Measurements from ENCODE around the gene PHF8.

Gene PHF8

GRCh38 chrX:54044126-54044876 lies at the start of gene PHF8:
TSS of gene PHF8 (minus strand) at chrX:54044473. CDS start at chrX:54042728, 1,745 bp downstream.
- peaks cover 2 to 7% of the 10 kb centered on the region in 2 donors for H3K36me3 Mint-ChIP-seq
- DNase-seq (peak; percentile 93), ATAC-seq (replicated peaks) (peak; percentile 88 to 89)
- no peaks in the 10 kb centered on the region for H3K9me3 Mint-ChIP-seq
- peak within 1 kb of the TSS; percentile 98 for H3K27ac Mint-ChIP-seq
- peak within 1 kb of the TSS; percentile 93 to 96 for H3K4me3 Mint-ChIP-seq
- peaks cover 5 to 21% of the 10 kb centered on the region in 2 donors for H3K4me1 Mint-ChIP-seq
- H3K27me3 Mint-ChIP-seq = no peaks in the 10 kb centered on the region

- no peak for ATAC-seq (replicated peaks)
- no peaks in the 10 kb centered on the region for H3K4me1 Mint-ChIP-seq
- H3K27me3 Mint-ChIP-seq = no peaks in the 10 kb centered on the region
- no peak overlapping the region for H3K4me3 Mint-ChIP-seq
- no peak for DNase-seq
- no peaks in the 10 kb centered on the region for H3K9me3 Mint-ChIP-seq
- H3K36me3 Mint-ChIP-seq = peaks cover 3 to 5% of the 10 kb centered on the region in 2 donors
- no peak overlapping the region for H3K27ac Mint-ChIP-seq
Observed at GRCh38 chrX:54093571-54093970, 49.3 kb upstream of the PHF8 start.

DNA sequence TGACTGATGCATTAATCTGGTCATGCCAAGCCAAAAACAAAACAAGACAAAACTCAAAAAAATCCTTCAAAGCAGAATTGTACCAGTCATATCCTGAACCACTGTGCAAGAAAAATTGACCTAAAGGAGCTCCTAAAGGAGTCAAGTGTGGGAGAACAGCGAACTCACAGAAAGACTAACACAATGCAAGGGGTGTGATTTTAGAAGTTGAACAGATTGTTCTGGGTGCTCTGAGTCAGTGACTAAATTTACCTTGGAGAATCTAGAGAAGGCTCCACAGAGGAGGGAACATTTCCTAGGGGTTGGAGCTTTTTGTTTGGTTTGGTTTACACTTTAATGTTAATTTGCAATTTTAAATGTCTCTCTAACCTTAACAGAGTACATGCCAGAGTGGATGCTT lies 48.9 kb upstream of the PHF8 start:
- Mint-ChIP-seq H3K4me1 (no peaks in the 10 kb centered on the region), H3K9me3 (no peaks in the 10 kb centered on the region), H3K27me3 (no peaks in the 10 kb centered on the region), H3K27ac (no peak overlapping the region), H3K36me3 (peaks cover 3 to 5% of the 10 kb centered on the region in 2 donors), H3K4me3 (no peak overlapping the region)
- DNase-seq (no peak), ATAC-seq (replicated peaks) (no peak)

GRCh38 chrX:54090880-54091279 lies 46.6 kb upstream of the PHF8 start:
- Mint-ChIP-seq H3K27me3 (no peaks in the 10 kb centered on the region), H3K4me3 (no peak overlapping the region), H3K36me3 (peaks cover 9% of the 10 kb centered on the region in 2 donors), H3K9me3 (no peaks in the 10 kb centered on the region), H3K4me1 (no peaks in the 10 kb centered on the region), H3K27ac (no peak overlapping the region)
- no peak for DNase-seq
- ATAC-seq (replicated peaks) = no peak

DNA sequence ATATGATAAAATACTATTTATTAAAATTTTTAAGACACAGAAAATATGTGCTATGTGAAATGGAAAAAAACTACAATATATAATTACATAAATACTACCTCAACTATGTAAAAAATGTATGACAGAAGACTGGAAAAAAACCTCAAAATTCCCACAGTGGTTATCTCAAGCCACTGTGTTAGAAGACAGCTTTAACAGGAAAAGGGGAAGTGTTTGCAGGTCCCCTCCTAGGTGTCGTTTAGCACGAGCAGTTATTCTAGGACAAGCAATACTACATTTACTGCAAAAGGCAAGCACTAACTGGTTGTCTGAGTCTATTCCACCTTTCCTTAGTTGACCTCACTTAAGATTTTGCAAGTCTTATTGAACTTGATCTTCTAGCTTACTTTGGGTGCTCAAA lies 44.9 kb upstream of the PHF8 start:
- Mint-ChIP-seq H3K36me3 (peaks cover 9 to 19% of the 10 kb centered on the region in 2 donors), H3K4me3 (no peak overlapping the region), H3K4me1 (no peaks in the 10 kb centered on the region), H3K27me3 (no peaks in the 10 kb centered on the region), H3K27ac (no peak overlapping the region), H3K9me3 (no peaks in the 10 kb centered on the region)
- DNase-seq (no peak), ATAC-seq (replicated peaks) (no peak)

DNA sequence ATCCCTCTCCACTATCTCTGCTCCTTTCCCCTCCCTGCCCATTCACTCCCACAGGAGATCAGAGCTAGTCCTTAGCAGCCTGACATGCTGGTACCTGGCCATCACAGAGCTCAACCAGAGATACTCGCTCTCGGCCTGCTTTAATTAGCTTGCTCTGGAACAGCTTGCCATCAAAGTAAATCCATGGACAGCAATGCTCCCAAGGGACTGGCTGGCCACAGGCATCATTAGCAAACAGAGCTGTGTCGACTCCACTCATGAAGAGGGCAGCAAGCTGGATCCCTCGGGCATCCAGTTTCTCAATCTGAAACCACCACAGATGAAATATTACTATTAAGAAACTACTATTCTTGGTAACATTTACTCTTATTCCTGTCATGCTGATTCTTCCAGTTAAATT lies 43.4 kb upstream of the PHF8 start:
- ATAC-seq (replicated peaks) = no peak
- no peaks in the 10 kb centered on the region for H3K27me3 Mint-ChIP-seq
- peaks cover 9 to 19% of the 10 kb centered on the region in 2 donors for H3K36me3 Mint-ChIP-seq
- no peaks in the 10 kb centered on the region for H3K9me3 Mint-ChIP-seq
- no peak overlapping the region for H3K27ac Mint-ChIP-seq
- no peaks in the 10 kb centered on the region for H3K4me1 Mint-ChIP-seq
- no peak overlapping the region for H3K4me3 Mint-ChIP-seq
- no peak for DNase-seq

GRCh38 chrX:54085666-54086065 lies 41.4 kb upstream of the PHF8 start:
- ATAC-seq (replicated peaks) = no peak
- no peak for DNase-seq
- no peaks in the 10 kb centered on the region for H3K4me1 Mint-ChIP-seq
- no peaks in the 10 kb centered on the region for H3K9me3 Mint-ChIP-seq
- H3K27ac Mint-ChIP-seq = no peak overlapping the region
- H3K4me3 Mint-ChIP-seq = no peak overlapping the region
- peaks cover 6 to 19% of the 10 kb centered on the region in 2 donors for H3K36me3 Mint-ChIP-seq
- H3K27me3 Mint-ChIP-seq = no peaks in the 10 kb centered on the region

DNA sequence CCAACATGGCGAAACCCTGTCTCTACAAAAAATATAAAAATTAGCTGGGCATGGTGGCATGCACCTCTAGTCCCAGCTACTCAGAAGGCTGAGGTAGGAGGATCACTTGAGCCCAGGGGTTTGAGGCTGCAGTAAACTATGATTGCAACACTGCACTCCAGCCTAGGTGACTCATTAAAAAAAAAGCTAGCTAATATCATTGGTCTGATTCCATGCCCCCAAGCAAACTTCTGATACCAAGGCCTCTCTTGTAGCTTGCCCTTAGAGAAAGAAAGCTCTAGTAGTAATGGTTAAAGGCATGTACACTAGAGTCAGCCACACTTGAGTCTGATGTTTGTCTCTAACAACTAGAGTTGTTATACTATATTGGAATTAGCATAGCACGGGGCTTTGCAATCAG lies 32.6 kb upstream of the PHF8 start:
- Mint-ChIP-seq H3K4me3 (no peak overlapping the region), H3K4me1 (no peaks in the 10 kb centered on the region), H3K9me3 (no peaks in the 10 kb centered on the region), H3K27me3 (no peaks in the 10 kb centered on the region), H3K27ac (no peak overlapping the region), H3K36me3 (peaks cover 7% of the 10 kb centered on the region in 2 donors)
- ATAC-seq (replicated peaks) (no peak), DNase-seq (no peak)

DNA sequence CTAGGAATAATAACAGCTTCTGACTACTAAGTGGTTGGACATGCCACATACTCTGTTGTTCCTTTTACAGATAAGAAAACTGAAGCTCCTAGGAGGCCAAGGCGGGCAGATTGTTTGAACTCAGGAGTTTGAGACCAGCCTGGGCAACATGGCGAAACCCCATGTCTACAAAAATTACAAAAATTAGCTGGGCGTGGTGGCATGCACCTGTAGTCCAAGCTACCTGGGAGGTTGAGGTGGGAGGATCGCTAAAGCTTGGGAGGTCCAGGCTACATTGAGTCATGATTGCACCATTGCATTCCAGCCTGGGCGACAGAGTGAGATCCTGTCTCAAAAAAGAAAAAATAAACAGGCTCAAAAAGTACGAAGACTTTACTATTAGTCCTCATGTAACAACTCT lies 30.6 kb upstream of the PHF8 start:
- Mint-ChIP-seq H3K36me3 (peaks cover 7% of the 10 kb centered on the region in 2 donors), H3K27me3 (no peaks in the 10 kb centered on the region), H3K4me3 (no peak overlapping the region), H3K4me1 (no peaks in the 10 kb centered on the region), H3K9me3 (no peaks in the 10 kb centered on the region), H3K27ac (no peak overlapping the region)
- no peak for ATAC-seq (replicated peaks)
- DNase-seq = no peak

DNA sequence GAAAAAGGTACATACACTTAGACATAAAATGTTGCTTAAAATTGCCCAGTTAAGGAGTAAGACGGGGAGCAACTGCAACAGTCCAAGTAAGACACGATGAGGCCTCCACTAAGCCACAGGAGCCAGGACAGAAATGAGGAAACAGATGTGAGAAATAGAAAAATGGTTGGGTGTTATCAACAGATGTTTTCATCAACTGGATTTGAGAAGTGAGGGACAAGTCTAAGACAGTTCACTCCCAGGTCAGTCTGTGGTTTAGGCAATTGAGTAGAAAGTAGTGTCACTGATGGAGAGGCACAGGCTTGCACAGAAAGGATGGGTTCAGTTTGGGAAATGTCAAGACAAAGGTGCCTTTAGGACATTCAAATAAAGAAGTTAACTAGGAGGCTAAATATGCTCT lies 23.5 kb upstream of the PHF8 start:
- H3K27me3 Mint-ChIP-seq = no peaks in the 10 kb centered on the region
- no peak overlapping the region for H3K27ac Mint-ChIP-seq
- no peak overlapping the region for H3K4me3 Mint-ChIP-seq
- no peaks in the 10 kb centered on the region for H3K9me3 Mint-ChIP-seq
- H3K36me3 Mint-ChIP-seq = peaks cover 0 to 4% of the 10 kb centered on the region in 2 donors
- H3K4me1 Mint-ChIP-seq = no peaks in the 10 kb centered on the region
- DNase-seq = no peak
- no peak for ATAC-seq (replicated peaks)

GRCh38 chrX:54066841-54067240 lies 22.6 kb upstream of the PHF8 start:
- Mint-ChIP-seq H3K27me3 (no peaks in the 10 kb centered on the region), H3K4me3 (no peak overlapping the region), H3K9me3 (no peaks in the 10 kb centered on the region), H3K36me3 (peaks cover 0 to 4% of the 10 kb centered on the region in 2 donors), H3K4me1 (no peaks in the 10 kb centered on the region), H3K27ac (no peak overlapping the region)
- DNase-seq (no peak), ATAC-seq (replicated peaks) (no peak)

DNA sequence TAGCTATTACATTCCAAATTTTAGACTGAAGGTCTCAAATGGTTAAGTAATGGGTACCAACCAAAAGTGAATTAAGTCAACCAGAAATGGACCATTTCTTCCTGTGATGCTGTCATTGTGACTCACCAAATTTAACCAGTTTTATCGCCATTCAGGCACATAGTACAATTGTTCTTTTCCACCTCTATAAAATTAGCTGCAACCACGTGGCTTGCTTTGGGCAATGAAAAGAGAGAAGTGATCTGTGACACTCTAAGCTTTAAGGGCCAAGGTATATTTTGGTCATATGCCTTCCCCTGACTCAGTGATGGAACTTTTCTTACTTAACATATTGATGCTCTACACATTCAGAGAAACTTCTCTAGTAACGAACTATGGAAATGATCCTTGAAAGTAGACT lies 20.3 kb upstream of the PHF8 start:
- no peaks in the 10 kb centered on the region for H3K36me3 Mint-ChIP-seq
- ATAC-seq (replicated peaks) (no peak), DNase-seq (no peak)
- H3K4me1 Mint-ChIP-seq = no peaks in the 10 kb centered on the region
- no peak overlapping the region for H3K4me3 Mint-ChIP-seq
- H3K27ac Mint-ChIP-seq = no peak overlapping the region
- no peaks in the 10 kb centered on the region for H3K9me3 Mint-ChIP-seq
- no peaks in the 10 kb centered on the region for H3K27me3 Mint-ChIP-seq

- DNase-seq (no peak), ATAC-seq (replicated peaks) (no peak)
- Mint-ChIP-seq H3K4me3 (no peak overlapping the region), H3K36me3 (no peaks in the 10 kb centered on the region), H3K4me1 (no peaks in the 10 kb centered on the region), H3K27ac (no peak overlapping the region), H3K27me3 (no peaks in the 10 kb centered on the region), H3K9me3 (no peaks in the 10 kb centered on the region)
Observed at GRCh38 chrX:54063361-54063760, 19.1 kb upstream of the PHF8 start.

GRCh38 chrX:54049801-54050200 lies 5.5 kb upstream of the PHF8 start:
- peaks cover 0 to 3% of the 10 kb centered on the region in 2 donors for H3K36me3 Mint-ChIP-seq
- H3K9me3 Mint-ChIP-seq = no peaks in the 10 kb centered on the region
- DNase-seq = no peak
- H3K4me1 Mint-ChIP-seq = peaks cover 5 to 9% of the 10 kb centered on the region in 2 donors
- ATAC-seq (replicated peaks) = no peak
- H3K27ac Mint-ChIP-seq = no peak overlapping the region
- no peak overlapping the region for H3K4me3 Mint-ChIP-seq
- no peaks in the 10 kb centered on the region for H3K27me3 Mint-ChIP-seq

GRCh38 chrX:54048412-54048811 lies 4.1 kb upstream of the PHF8 start:
- Mint-ChIP-seq H3K9me3 (no peaks in the 10 kb centered on the region), H3K4me1 (peaks cover 5 to 9% of the 10 kb centered on the region in 2 donors), H3K27ac (no peak overlapping the region), H3K27me3 (no peaks in the 10 kb centered on the region), H3K36me3 (peaks cover 0 to 3% of the 10 kb centered on the region in 2 donors), H3K4me3 (no peak overlapping the region)
- no peak for DNase-seq
- no peak for ATAC-seq (replicated peaks)

Data from stimulated activated naive B cell treated with anti-CD40 and anti-IgM and Interleukin-4, amounts not matched to agents 10 μg/mL and 1 μg/mL and 100 μg/mL, for 72 hours (primary cell).